Mammary epithelial cell (primary cell): ENCODE results near the gene STAG3.

Experiments
- EZH2 ChIP-seq: IDR thresholded peaks from 2 replicates; pipeline ENCODE4 v1.6.1; 2012; ENCODE audit warnings: low read length, inconsistent platforms, borderline replicate concordance
- TF ChIP-seq, protein P1 (sequence below), 2 donors: IDR thresholded peaks in 1 of 2; conservative IDR thresholded peaks in 1 of 2; 2 replicates each; pipeline ENCODE4 v1.5.1; 2011 to 2012; ENCODE audit warnings: inconsistent platforms in 2 of 2, low read length in 2 of 2, mild to moderate bottlenecking in 2 of 2, control low read depth in 1 of 2, low read depth in 1 of 2; ENCODE audit not compliant: insufficient read depth in 1 of 2; ENCODE audit errors: extremely low read depth in 1 of 2

DNA sequence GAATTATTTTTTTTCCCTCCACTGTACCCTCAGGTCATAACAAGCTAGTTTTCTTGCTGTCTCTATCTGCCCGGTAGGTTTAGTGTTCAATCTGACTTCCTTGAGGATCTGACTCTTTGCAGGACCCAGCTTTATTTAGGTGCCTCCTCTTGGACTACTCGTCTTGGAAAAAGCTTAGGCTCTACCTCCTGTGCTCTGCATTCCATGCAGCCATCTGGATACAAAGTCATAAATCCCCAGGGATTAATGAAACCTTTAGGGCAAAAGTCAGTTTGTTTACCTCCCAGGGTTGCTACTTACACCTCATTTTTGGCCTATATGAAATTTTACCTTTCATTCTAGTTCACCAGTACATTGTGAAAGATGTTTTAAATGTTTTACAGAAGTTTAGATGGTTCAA lies 8.0 kb downstream of the STAG3 start:
- TF ChIP-seq, protein P1, sequence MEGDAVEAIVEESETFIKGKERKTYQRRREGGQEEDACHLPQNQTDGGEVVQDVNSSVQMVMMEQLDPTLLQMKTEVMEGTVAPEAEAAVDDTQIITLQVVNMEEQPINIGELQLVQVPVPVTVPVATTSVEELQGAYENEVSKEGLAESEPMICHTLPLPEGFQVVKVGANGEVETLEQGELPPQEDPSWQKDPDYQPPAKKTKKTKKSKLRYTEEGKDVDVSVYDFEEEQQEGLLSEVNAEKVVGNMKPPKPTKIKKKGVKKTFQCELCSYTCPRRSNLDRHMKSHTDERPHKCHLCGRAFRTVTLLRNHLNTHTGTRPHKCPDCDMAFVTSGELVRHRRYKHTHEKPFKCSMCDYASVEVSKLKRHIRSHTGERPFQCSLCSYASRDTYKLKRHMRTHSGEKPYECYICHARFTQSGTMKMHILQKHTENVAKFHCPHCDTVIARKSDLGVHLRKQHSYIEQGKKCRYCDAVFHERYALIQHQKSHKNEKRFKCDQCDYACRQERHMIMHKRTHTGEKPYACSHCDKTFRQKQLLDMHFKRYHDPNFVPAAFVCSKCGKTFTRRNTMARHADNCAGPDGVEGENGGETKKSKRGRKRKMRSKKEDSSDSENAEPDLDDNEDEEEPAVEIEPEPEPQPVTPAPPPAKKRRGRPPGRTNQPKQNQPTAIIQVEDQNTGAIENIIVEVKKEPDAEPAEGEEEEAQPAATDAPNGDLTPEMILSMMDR (conservative IDR thresholded peaks at IDR 0.05 in 1 of 2, IDR thresholded peaks at IDR 0.05 in 1 of 2; ENCODE audit: extremely low read depth in 1 of 2, insufficient read depth in 1 of 2, low read depth in 1 of 2, low read length in 2 of 2): no peak
- TF ChIP-seq EZH2: no peak
